Heart right ventricle (tissue), 16 donors: Measurements from ENCODE around the gene SERPINA7. TPM values are rescaled to one million over a fixed set of nuclear protein-coding genes. Genes with fewer than 3 reads are reported as not detected.

Experiments
- ATAC-seq, 8 donors: fragments of 200-7000 bp; cut with Tn5 transposase; one replicate each; pipeline ENCODE4 v1.9.1; 2020; ENCODE audit warnings: mild to moderate bottlenecking in 8 of 8, moderate library complexity in 8 of 8, moderate number of reproducible peaks in 1 of 8
- DNase-seq, 2 donors: peaks; one replicate each; pipeline ENCODE4 v3.0.0-alpha.2; 2020
- H3K27ac ChIP-seq, 10 donors: fragments of 200-600 bp; sonication (generic) in 2 of 10; one replicate each; pipeline versions ENCODE4 v1.5.0 to v1.8.0; 2020 to 2022; ENCODE audit warnings: mild to moderate bottlenecking in 3 of 10
- H3K27me3 ChIP-seq, 7 donors: fragments of 200-600 bp; one replicate each; pipeline ENCODE4 v1.8.0; 2021 to 2022; ENCODE audit warnings: mild to moderate bottlenecking in 2 of 7
- H3K36me3 ChIP-seq, 9 donors: fragments of 200-600 bp; sonication (generic) in 1 of 9; one replicate each; pipeline versions ENCODE4 v1.5.0 to v1.8.0; 2020 to 2022; ENCODE audit warnings: mild to moderate bottlenecking in 2 of 9
- H3K4me1 ChIP-seq, 9 donors: fragments of 200-600 bp; sonication (generic) in 1 of 9; one replicate each; pipeline versions ENCODE4 v1.5.0 to v1.8.0; 2020 to 2022; ENCODE audit warnings: mild to moderate bottlenecking in 4 of 9
- H3K4me3 ChIP-seq, 10 donors: fragments of 200-600 bp; sonication (generic) in 2 of 10; one replicate each; pipeline versions ENCODE4 v1.5.0 to v1.8.0; 2020 to 2022; ENCODE audit warnings: mild to moderate bottlenecking in 7 of 10, moderate library complexity in 2 of 10
- H3K9me3 ChIP-seq, 11 donors: fragments of 200-600 bp in 10 of 11; sonication (generic) in 2 of 11; one replicate each; pipeline versions ENCODE4 v1.5.0 to v1.8.0; 2013 to 2022; ENCODE audit warnings: mild to moderate bottlenecking in 2 of 11, control low read depth in 1 of 11, moderate library complexity in 1 of 11
- WGBS, 2 donors: extraction: QIAGEN DNeasy Blood & Tissue Kit; methylation state at CpG; one replicate each; pipeline ENCODE4 v1.1.7; 2013; ENCODE audit warnings: inconsistent platforms in 1 of 2; 5-methylcytosine and 5-hydroxymethylcytosine counted together
- intact Hi-C, 10 donors: fragments of 100-400 bp; cut with DNase I; formaldehyde crosslinking; loops; one replicate each; pipeline versions ENCODE4 v1.11.1 to v1.14.2; 2022
- long read RNA-seq, 3 donors: library from polyadenylated mRNA; unstranded; transcript quantifications; one replicate each; pipeline ENCODE4 v2.0.0, GENCODE V29; 2020 to 2021
- polyA plus RNA-seq, 2 donors: library from polyadenylated mRNA; stranded (reverse); fragments of 200-250 nt; gene quantifications; one replicate each; pipeline ENCODE4 v1.2.3, GENCODE V29; 2013
- total RNA-seq, 10 donors: library from RNA; stranded (reverse); fragmentation: NEBNext Ultra II Directional in 3 of 10; extraction: Animal tissue kit (Norgen Biotek cat#: 25700) in 3 of 10; gene quantifications; one replicate each; pipeline versions ENCODE4 v1.2.1 to v1.2.4, GENCODE V29; 2021 to 2023
- TF ChIP-seq, protein P1 (sequence below), 9 donors: fragments of 200-600 bp; sonication (generic) in 2 of 9; IDR thresholded peaks; one replicate each; pipeline versions ENCODE4 v1.5.0 to v1.8.0; 2021 to 2022; ENCODE audit warnings: antibody characterized with exemption in 9 of 9, mild to moderate bottlenecking in 5 of 9, moderate library complexity in 1 of 9
- donor health status: Arrhythmogenic right ventricular cardiomyopathy.
- donor health status: ischemic (EF 13 %, LVEDD 7.1; RV severe dilation, severe dysfunction).
- donor health status: healthy with polysubstance abuse.
- donor health status: DM: no; HTN: yes; CAD: no.
- donor health status: DM: no; HTN: no; CAD: no.
- donor health status: ischemic (EF 25% LVEDD 6.9; RV normal size, moderate dysfunction).
- donor health status: ischemic (EF 25% LVEDD 5.7; RV mildly dilated, moderate dysfunction).
- donor health status: healthy.
- donor health status: DM: yes; HTN: yes; CAD: no.
- donor health status: Ischemic cardiomyopathy.
- donor health status: ischemic (EF 35%, LVEDD 5.7; RV mildly dilated, moderate dysfunction).
- donor health status: nonischemic (EF 11% LVEDD 7.7; RV severe dilation, severe dysfunction).
- donor health status: DM: yes; HTN: yes; CAD: no.
- donor health status: PGD.
- donor health status: ischemic (EF 29% LVEDD 5.4; RV normal size, mild dysfunction).
- donor health status: nonischemic (EF 23%, LVEDD 6.1; RV moderate dilation, normal function).

Gene SERPINA7, protein sequence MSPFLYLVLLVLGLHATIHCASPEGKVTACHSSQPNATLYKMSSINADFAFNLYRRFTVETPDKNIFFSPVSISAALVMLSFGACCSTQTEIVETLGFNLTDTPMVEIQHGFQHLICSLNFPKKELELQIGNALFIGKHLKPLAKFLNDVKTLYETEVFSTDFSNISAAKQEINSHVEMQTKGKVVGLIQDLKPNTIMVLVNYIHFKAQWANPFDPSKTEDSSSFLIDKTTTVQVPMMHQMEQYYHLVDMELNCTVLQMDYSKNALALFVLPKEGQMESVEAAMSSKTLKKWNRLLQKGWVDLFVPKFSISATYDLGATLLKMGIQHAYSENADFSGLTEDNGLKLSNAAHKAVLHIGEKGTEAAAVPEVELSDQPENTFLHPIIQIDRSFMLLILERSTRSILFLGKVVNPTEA
- not detected for total RNA-seq
- not detected for polyA plus RNA-seq
- long read RNA-seq, donor 1 = 0 reads
- long read RNA-seq, donor 2 = 0 reads
- long read RNA-seq, donor 3 = 0 reads

DNA sequence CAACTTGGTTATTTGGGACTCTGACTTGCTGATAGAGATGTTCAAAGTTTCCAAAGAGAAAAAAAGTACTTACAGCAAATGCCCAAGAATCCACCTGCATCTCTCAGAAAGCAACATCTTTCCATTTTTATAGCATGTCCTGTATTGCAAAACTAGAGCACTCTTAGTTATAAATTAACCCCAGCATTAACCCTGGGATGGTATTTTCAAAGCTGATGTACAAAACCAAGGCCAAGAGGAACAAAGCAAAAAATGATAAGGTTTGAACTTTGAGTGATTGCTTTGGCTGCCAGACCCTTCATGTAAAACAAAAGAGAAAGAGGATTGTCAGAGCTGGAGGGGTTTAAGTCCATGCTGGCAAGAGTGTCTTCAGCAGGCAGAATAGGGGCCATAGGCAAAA lies at the start of gene SERPINA7:
TSS of gene SERPINA7 (minus strand) at position 103 of the 400 bp plus-strand sequence. CDS start 1,669 bp downstream, outside the sequence.
- Histone ChIP-seq H3K27me3 (peaks cover 0 to 32% (median 0%) of the 10 kb centered on the region in 7 donors), H3K9me3 (no peaks in the 10 kb centered on the region), H3K27ac (no peak within 1 kb of the TSS), H3K4me1 (no peaks in the 10 kb centered on the region), H3K4me3 (no peak within 1 kb of the TSS), H3K36me3 (no peaks in the 10 kb centered on the region)
- intact Hi-C loops = no loop called here
- TF ChIP-seq, protein P1, sequence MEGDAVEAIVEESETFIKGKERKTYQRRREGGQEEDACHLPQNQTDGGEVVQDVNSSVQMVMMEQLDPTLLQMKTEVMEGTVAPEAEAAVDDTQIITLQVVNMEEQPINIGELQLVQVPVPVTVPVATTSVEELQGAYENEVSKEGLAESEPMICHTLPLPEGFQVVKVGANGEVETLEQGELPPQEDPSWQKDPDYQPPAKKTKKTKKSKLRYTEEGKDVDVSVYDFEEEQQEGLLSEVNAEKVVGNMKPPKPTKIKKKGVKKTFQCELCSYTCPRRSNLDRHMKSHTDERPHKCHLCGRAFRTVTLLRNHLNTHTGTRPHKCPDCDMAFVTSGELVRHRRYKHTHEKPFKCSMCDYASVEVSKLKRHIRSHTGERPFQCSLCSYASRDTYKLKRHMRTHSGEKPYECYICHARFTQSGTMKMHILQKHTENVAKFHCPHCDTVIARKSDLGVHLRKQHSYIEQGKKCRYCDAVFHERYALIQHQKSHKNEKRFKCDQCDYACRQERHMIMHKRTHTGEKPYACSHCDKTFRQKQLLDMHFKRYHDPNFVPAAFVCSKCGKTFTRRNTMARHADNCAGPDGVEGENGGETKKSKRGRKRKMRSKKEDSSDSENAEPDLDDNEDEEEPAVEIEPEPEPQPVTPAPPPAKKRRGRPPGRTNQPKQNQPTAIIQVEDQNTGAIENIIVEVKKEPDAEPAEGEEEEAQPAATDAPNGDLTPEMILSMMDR (IDR thresholded peaks at IDR 0.05) = no peak
- ATAC-seq (no peak), DNase-seq (no peak)

DNA sequence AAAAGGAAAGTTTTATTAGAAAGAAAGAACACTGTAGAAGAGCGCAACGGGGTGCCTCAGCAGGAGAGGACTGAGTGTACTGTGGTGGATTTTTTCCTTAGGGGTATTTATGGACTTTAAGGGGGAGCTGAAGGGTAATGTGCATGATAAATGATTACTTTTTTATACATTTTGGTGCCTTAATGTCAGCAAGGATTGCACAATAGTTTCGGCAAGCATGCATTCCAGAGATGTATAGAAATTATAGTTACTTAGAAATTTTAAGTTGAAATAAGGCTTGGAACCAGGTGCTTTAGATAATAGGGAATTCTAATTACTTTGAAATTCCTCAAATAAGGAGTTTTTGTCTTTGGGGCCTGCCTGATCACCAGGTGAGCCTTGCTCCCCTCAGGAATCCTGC lies 30.5 kb upstream of the SERPINA7 start:
- ATAC-seq (no peak), DNase-seq (no peak)
- WGBS, 2 donors = 88 to 89% methylated on average over 3 of the region's 3 CpGs
- Histone ChIP-seq H3K27ac (no peak overlapping the region), H3K9me3 (no peaks in the 10 kb centered on the region), H3K27me3 (peaks cover 0 to 25% (median 0%) of the 10 kb centered on the region in 7 donors), H3K36me3 (no peaks in the 10 kb centered on the region), H3K4me1 (no peaks in the 10 kb centered on the region), H3K4me3 (no peak overlapping the region)
- TF ChIP-seq, protein P1 (IDR thresholded peaks at IDR 0.05) = no peak
- intact Hi-C loops = no loop called here

DNA sequence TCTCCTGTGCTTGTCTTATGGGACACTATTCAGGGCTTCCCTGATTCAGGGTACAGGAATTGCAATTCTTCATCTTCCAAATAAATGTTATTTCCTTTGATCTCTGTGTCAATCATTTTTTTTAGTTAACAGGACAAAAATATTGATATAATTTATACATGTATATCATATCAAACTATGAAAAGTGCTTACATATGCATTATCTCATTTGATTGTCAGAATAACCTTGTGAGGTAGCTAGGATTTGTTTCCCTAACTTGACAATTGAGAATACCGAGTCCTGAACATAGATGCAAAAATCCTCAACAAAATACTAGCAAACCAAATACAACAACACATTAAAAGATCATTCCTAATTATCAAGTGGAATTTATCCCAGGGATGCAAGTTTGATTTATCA lies 11.5 kb upstream of the SERPINA7 start:
- Histone ChIP-seq H3K4me1 (no peaks in the 10 kb centered on the region), H3K4me3 (no peak overlapping the region), H3K36me3 (no peaks in the 10 kb centered on the region), H3K27ac (no peak overlapping the region), H3K27me3 (peaks cover 0 to 5% (median 0%) of the 10 kb centered on the region in 7 donors), H3K9me3 (peaks cover 0 to 13% (median 0%) of the 10 kb centered on the region in 11 donors)
- ATAC-seq (no peak), DNase-seq (no peak)
- TF ChIP-seq, protein P1 (IDR thresholded peaks at IDR 0.05) = no peak
- WGBS, 2 donors = 74 to 79% methylated on average over 1 of the region's 1 CpG
- intact Hi-C loops = no loop called here

DNA sequence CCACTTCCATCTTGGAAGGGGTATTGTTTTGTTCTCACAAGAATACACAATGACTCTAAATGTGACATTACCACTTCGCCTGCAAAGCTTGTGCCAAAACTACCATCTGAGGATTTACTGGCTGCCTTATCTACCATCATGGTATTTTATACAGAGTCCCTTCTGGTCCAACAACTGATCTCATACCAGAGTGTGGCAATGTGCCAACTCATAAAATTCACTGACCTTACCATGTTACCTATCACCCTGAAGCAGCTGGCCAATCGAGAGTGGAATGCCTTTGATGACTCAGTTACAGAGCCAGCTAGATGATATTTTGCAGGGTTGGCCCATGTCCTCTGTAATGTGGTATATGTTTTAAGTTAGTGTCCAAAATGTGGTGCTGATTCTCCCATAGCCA lies 3.8 kb upstream of the SERPINA7 start:
- peaks cover 0 to 36% (median 0%) of the 10 kb centered on the region in 7 donors for H3K27me3 ChIP-seq
- TF ChIP-seq, protein P1 (IDR thresholded peaks at IDR 0.05) = no peak
- no peaks in the 10 kb centered on the region for H3K9me3 ChIP-seq
- DNase-seq (no peak), ATAC-seq (no peak)
- no peak overlapping the region for H3K27ac ChIP-seq
- no peaks in the 10 kb centered on the region for H3K4me1 ChIP-seq
- intact Hi-C loops = no loop called here
- H3K4me3 ChIP-seq = no peak overlapping the region
- H3K36me3 ChIP-seq = no peaks in the 10 kb centered on the region
- WGBS, 2 donors = 60 to 68% methylated on average over 2 of the region's 2 CpGs
